Mucosa of stomach (tissue), 1 donor: ENCODE results near the gene EPHB6.

Source experiments
- H3K27me3 ChIP-seq: one replicate; pipeline ENCODE4 v1.7.0; 2013; ENCODE audit warnings: mild to moderate bottlenecking, low read length; ENCODE audit not compliant: control insufficient read depth, insufficient read depth
- H3K36me3 ChIP-seq: one replicate; pipeline ENCODE4 v1.7.0; 2013; ENCODE audit warnings: low read length; ENCODE audit not compliant: control insufficient read depth, insufficient read depth
- H3K4me1 ChIP-seq: one replicate; pipeline ENCODE4 v1.7.0; 2013; ENCODE audit warnings: mild to moderate bottlenecking, low read length; ENCODE audit not compliant: control insufficient read depth, insufficient read depth
- H3K4me3 ChIP-seq: one replicate; pipeline ENCODE4 v1.7.0; 2013; ENCODE audit warnings: low read length
- H3K9ac ChIP-seq: one replicate; pipeline ENCODE4 v1.7.0; 2013; ENCODE audit warnings: mild to moderate bottlenecking, low read length, moderate library complexity
- H3K9me3 ChIP-seq: one replicate; pipeline ENCODE4 v1.7.0; 2013; ENCODE audit warnings: mild to moderate bottlenecking, low read length, moderate library complexity; ENCODE audit not compliant: control insufficient read depth
- donor health status: Pancreatic carcinoma.

Gene EPHB6

GRCh38 chr7:142860968-142861367 is 6.1 kb downstream of the EPHB6 start:
- Histone ChIP-seq H3K36me3 (no peaks in the 10 kb centered on the region), H3K4me1 (no peaks in the 10 kb centered on the region), H3K9me3 (no peaks in the 10 kb centered on the region), H3K9ac (no peak overlapping the region), H3K4me3 (no peak overlapping the region), H3K27me3 (peaks cover 15% of the 10 kb centered on the region)

- Histone ChIP-seq H3K9ac (no peak overlapping the region), H3K4me1 (no peaks in the 10 kb centered on the region), H3K27me3 (peaks cover 10% of the 10 kb centered on the region), H3K9me3 (no peaks in the 10 kb centered on the region), H3K4me3 (no peak overlapping the region), H3K36me3 (no peaks in the 10 kb centered on the region)
Observed at GRCh38 chr7:142862351-142862750, 7.5 kb downstream of the EPHB6 start.

GRCh38 chr7:142862786-142863400 is 8.0 kb downstream of the EPHB6 start:
- Histone ChIP-seq H3K4me1 (no peaks in the 10 kb centered on the region), H3K27me3 (peaks cover 7% of the 10 kb centered on the region), H3K9me3 (no peaks in the 10 kb centered on the region), H3K36me3 (no peaks in the 10 kb centered on the region), H3K9ac (no peak overlapping the region), H3K4me3 (no peak overlapping the region)

- no peaks in the 10 kb centered on the region for H3K4me1 ChIP-seq
- no peak overlapping the region for H3K9ac ChIP-seq
- H3K36me3 ChIP-seq, result no peaks in the 10 kb centered on the region
- H3K4me3 ChIP-seq, result no peak overlapping the region
- peaks cover 7% of the 10 kb centered on the region for H3K27me3 ChIP-seq
- H3K9me3 ChIP-seq, result no peaks in the 10 kb centered on the region
Observed at GRCh38 chr7:142863891-142864685, 9.2 kb downstream of the EPHB6 start.

DNA sequence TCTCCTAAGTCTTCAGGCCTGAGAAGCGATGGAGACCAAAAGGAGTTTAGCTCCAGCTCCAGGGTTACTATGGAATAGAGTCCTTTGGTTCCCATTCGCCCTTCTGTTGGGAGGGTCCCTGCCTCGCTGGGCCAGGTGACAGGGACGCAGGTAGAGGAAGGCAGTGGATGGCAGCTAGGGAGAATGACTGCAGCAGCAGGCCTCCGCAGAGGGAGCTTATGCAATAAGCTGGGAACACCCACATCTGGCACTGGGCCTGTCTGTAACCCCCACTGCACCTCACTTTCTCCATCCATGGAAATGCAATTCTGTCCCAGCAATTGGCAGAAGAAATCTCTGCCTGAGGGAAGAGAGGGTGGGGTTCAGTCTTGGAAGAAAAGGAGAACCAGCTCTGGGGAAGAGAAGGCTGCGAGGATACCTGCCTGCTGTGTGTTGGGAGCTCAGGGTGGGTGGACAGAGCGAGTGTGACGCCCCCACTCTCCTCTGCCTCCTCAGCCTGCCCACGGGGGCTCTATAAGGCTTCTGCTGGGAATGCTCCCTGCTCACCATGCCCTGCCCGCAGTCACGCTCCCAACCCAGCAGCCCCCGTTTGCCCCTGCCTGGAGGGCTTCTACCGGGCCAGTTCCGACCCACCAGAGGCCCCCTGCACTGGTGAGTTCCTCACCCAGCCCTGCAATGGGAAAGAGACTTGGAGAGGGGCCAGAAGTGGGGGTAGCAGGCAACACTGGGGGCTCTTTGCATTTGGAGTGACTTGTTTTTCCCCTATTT is 10.3 kb downstream of the EPHB6 start:
- Histone ChIP-seq H3K9me3 (no peaks in the 10 kb centered on the region), H3K27me3 (peaks cover 7% of the 10 kb centered on the region), H3K36me3 (no peaks in the 10 kb centered on the region), H3K9ac (no peak overlapping the region), H3K4me3 (no peak overlapping the region), H3K4me1 (no peaks in the 10 kb centered on the region)

- H3K9ac ChIP-seq, result no peak overlapping the region
Observed at GRCh38 chr7:142865766-142866165, 10.9 kb downstream of the EPHB6 start.

DNA sequence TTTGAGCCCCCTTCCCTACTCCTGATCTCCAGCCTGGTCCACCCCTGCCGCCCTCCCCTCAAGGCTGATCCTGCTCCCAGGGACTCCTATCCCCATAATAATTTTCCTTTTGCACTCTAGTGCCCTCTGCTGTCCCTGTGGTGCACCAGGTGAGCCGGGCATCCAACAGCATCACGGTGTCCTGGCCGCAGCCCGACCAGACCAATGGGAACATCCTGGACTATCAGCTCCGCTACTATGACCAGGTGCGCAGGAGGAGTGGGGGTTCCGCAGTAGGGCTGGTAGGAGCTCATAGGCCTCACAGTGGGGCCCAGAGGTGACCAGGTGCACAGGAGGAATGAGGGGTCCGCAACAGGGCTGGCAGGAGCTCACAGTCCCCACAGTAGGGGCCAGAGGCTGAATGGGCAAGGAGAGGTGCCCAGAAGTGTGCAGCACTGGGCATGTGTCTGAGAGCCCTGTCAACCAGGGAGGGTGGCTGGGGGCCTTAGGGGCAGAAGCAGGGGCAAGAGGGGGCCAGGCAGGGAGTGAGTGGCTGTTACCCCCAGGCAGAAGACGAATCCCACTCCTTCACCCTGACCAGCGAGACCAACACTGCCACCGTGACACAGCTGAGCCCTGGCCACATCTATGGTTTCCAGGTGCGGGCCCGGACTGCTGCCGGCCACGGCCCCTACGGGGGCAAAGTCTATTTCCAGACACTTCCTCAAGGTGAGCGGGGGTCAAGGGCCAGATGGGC is 11.7 kb downstream of the EPHB6 start:
- H3K9ac ChIP-seq, result no peak overlapping the region

More at GRCh38 chr7:142865766-142866165, 10.9 kb downstream of the EPHB6 start:
- H3K4me1 ChIP-seq, result no peaks in the 10 kb centered on the region
- H3K27me3 ChIP-seq, result peaks cover 7% of the 10 kb centered on the region
- no peak overlapping the region for H3K4me3 ChIP-seq
- no peaks in the 10 kb centered on the region for H3K9me3 ChIP-seq
- H3K36me3 ChIP-seq, result no peaks in the 10 kb centered on the region

GRCh38 chr7:142867097-142867378 is 12.2 kb downstream of the EPHB6 start:
- Histone ChIP-seq H3K36me3 (no peaks in the 10 kb centered on the region), H3K27me3 (peaks cover 7% of the 10 kb centered on the region), H3K9me3 (no peaks in the 10 kb centered on the region), H3K9ac (no peak overlapping the region), H3K4me1 (no peaks in the 10 kb centered on the region), H3K4me3 (no peak overlapping the region)

More for the DNA sequence above, 11.7 kb downstream of the EPHB6 start:
- peaks cover 7% of the 10 kb centered on the region for H3K27me3 ChIP-seq
- H3K4me1 ChIP-seq, result no peaks in the 10 kb centered on the region
- H3K9me3 ChIP-seq, result no peaks in the 10 kb centered on the region
- no peaks in the 10 kb centered on the region for H3K36me3 ChIP-seq
- no peak overlapping the region for H3K4me3 ChIP-seq

DNA sequence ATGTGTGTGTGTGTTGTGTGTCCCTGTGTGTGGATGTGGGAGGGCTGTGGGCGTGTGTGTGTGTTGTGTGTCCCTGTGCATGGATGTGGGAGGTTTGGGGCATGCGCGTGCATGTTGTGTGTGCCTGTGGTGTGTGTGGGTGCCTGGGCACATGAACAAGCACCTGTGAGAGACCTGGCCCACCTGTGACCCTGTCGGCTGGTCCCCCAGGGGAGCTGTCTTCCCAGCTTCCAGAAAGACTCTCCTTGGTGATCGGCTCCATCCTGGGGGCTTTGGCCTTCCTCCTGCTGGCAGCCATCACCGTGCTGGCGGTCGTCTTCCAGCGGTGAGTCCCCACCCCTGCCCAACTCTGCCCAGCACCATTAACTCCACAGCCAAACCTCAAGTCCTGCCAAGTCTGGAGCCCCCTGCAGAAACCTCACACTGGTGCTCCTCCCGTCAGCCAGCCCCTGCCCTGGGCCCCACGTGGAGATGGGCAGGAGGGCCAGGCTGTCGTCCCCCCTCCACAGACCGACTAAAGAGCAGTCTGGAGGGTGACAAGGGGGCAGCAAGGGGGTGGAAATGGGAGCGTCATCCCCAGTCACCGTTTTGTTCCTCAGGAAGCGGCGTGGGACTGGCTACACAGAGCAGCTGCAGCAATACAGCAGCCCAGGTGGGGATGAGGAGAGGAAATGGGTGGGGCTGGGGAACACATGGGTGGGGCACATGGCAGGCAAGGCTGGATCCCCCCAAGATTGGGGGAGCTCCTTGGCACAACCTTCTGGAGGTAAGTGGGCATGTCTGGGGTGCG is 12.7 kb downstream of the EPHB6 start:
- H3K4me3 ChIP-seq, result no peak overlapping the region
- peaks cover 7% of the 10 kb centered on the region for H3K27me3 ChIP-seq
- H3K4me1 ChIP-seq, result no peaks in the 10 kb centered on the region
- H3K36me3 ChIP-seq, result no peaks in the 10 kb centered on the region
- no peaks in the 10 kb centered on the region for H3K9me3 ChIP-seq
- no peak overlapping the region for H3K9ac ChIP-seq

- H3K9me3 ChIP-seq, result no peaks in the 10 kb centered on the region
- H3K9ac ChIP-seq, result no peak overlapping the region
- no peaks in the 10 kb centered on the region for H3K36me3 ChIP-seq
- no peak overlapping the region for H3K4me3 ChIP-seq
- H3K4me1 ChIP-seq, result no peaks in the 10 kb centered on the region
- H3K27me3 ChIP-seq, result peaks cover under 1% of the 10 kb centered on the region
Observed at GRCh38 chr7:142868188-142868985, 13.5 kb downstream of the EPHB6 start.

GRCh38 chr7:142868986-142869415 is 14.1 kb downstream of the EPHB6 start:
- H3K27me3 ChIP-seq, result no peaks in the 10 kb centered on the region
- H3K4me3 ChIP-seq, result no peak overlapping the region
- no peaks in the 10 kb centered on the region for H3K36me3 ChIP-seq
- no peak overlapping the region for H3K9ac ChIP-seq
- H3K9me3 ChIP-seq, result no peaks in the 10 kb centered on the region
- no peaks in the 10 kb centered on the region for H3K4me1 ChIP-seq
